ENCODE results near the gene MECP2.

MECP2 gene

DNA sequence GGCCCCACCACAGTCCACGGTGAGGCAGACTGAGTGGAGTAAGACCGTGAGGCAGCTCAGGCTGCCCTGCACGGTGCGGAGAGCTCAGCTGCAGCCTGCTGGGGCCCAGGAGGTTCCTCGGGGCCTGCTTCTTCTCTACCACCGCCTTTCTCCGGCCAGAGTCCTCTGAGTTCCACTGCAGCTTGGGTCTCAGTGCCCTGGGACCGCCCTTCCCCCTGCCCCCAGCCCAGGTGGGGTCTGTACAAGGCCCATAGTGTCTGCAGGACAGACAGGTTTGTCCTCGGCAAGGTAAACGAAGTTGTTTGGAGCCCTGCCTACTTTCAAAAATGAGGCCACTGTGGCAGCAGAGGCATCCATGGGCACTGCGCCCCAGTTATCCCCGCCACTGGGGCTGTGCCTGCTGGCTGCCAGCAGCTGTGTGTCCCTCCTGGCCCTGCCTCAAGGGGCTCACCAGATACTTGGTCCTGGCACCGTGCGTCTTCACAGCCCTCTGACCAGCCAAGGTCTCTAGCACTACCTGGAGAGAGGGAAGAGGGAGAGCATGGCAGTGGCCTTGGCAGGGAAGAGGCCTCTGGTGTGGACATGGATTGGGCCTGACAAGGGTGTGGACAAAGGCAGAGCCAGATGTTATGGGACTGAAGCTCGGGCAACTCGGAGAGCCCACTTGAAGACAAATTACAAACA lies 81.8 kb downstream of the MECP2 start:
- no peaks in the 10 kb centered on the region for H3K9me3 Mint-ChIP-seq
- peaks cover 25% of the 10 kb centered on the region for H3K27me3 Mint-ChIP-seq
- H3K4me1 Mint-ChIP-seq (ENCODE audit: low read depth): peaks cover 18% of the 10 kb centered on the region
- H3K4me3 Mint-ChIP-seq: peak overlapping the region; percentile 23
- no peak for DNase-seq
- peak overlapping the region; percentile 71 for H3K27ac Mint-ChIP-seq
- H3K36me3 Mint-ChIP-seq (ENCODE audit: low read depth): peaks cover 76% of the 10 kb centered on the region

DNA sequence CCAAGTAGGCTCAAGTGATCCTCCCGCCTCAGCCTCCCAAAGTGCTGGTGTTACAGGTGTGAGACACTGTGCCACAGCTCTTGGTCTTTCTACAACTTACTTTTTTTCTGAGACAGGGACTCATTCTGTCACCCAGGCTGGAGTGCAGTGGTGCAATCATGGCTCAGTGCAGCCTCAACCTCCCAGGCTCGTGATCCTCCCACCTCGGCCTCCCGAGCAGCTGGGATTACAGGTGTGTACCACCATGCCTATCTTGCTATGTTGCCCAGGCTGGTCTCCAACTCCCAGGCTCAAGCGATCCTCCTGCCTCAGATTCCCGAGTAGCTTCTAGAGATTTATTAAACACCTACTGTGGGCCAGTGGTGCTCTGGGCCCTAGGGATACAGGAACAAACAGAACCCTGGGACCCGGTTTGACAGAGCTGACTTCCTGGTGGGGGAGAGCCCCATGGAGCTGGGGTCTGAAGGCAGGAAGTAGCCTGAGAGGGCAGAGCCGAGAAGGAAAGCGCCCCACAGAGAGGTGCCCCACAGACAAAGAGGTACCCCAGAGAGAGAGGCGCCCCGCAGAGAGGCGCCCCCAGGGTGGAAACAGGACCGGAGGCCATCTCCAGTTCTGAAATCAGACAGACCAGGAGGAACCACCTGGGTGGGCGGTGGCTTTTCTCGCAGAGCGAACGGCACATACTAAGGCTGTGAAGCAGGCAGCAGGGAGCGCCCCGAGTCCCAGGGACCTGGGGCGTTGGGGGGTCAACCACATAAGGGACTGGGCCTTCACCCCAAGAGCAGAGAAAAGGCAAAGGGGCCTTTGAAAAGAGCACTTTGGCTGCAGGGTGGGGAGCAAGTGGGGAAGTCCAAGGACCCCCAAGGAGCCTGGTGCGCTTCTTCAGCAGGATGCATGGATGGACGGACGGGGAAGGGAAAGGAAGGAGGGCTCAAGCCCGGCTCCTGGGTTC lies 82.8 kb downstream of the MECP2 start:
- peaks cover 16% of the 10 kb centered on the region for H3K4me1 Mint-ChIP-seq (ENCODE audit: low read depth)
- peaks cover 82% of the 10 kb centered on the region for H3K36me3 Mint-ChIP-seq (ENCODE audit: low read depth)
- no peak for DNase-seq
- peak overlapping the region; percentile 71 for H3K27ac Mint-ChIP-seq
- H3K9me3 Mint-ChIP-seq: no peaks in the 10 kb centered on the region
- H3K27me3 Mint-ChIP-seq: peaks cover 21% of the 10 kb centered on the region
- H3K4me3 Mint-ChIP-seq: peak overlapping the region; percentile 12

DNA sequence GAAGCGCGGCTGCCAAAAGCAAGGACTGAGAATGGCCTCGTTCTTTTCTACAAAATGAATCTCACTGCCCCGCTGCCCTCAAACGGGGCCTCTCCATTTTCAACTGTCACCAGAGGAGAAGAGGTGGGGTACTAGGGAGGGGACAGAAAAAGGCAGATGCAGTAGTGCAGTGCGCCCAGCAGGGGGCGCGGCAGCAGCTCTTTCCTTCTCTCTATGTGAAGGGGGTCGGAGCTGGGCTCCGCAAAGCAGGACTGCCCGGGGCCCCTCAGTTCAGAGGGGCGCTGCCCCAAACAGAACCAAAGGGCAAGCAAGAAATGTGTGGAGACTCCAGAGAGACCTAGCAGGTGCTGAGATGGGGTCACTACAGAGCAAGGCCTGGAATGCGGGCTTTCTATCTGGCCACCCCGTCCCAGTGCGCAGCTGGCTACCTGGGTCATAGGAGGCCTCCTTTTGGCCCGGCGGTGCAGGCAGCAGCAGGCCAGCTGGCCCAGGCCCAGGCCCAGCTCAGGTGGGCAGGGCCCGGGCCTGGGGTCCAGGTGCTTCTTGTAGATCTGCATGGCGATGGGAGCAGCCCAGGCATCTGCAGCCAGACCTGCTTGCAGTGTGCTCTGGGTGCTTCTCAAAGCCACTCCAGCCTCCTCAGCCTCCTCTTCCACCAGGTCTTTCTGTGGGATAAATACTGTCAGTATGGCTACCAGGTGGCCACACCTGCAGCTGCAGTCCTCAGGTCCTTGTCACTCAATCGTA lies 83.7 kb downstream of the MECP2 start:
- Mint-ChIP-seq H3K4me1 (ENCODE audit: low read depth) (peaks cover 16% of the 10 kb centered on the region), H3K27ac (peak overlapping the region; percentile 76), H3K27me3 (peaks cover 19% of the 10 kb centered on the region), H3K4me3 (no peak overlapping the region), H3K9me3 (no peaks in the 10 kb centered on the region), H3K36me3 (ENCODE audit: low read depth) (peaks cover 80% of the 10 kb centered on the region)
- peak; percentile 73 for DNase-seq

DNA sequence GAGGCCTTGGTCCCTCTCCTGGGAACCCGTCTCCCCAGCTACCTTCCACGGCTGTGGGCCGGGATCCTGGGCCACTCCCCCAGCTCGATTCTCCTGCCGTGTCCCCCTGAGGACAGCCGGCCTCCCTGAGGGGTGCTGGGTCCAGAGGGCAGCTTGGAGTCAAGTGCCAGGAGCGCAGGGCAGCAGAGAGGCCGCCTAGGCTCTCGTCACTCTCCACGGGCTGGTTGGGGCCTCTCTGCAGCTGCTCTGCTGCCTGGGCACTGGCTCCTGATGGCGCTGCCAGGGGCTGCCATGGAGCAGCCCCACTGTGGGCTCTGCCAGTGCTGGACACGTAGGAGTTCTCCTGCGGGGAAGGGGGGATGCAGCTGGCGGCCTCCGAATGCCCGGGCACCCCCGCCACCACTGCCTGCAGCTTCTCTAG lies 84.5 kb downstream of the MECP2 start:
- Mint-ChIP-seq H3K4me1 (ENCODE audit: low read depth) (peaks cover 20% of the 10 kb centered on the region), H3K27ac (no peak overlapping the region)

DNA sequence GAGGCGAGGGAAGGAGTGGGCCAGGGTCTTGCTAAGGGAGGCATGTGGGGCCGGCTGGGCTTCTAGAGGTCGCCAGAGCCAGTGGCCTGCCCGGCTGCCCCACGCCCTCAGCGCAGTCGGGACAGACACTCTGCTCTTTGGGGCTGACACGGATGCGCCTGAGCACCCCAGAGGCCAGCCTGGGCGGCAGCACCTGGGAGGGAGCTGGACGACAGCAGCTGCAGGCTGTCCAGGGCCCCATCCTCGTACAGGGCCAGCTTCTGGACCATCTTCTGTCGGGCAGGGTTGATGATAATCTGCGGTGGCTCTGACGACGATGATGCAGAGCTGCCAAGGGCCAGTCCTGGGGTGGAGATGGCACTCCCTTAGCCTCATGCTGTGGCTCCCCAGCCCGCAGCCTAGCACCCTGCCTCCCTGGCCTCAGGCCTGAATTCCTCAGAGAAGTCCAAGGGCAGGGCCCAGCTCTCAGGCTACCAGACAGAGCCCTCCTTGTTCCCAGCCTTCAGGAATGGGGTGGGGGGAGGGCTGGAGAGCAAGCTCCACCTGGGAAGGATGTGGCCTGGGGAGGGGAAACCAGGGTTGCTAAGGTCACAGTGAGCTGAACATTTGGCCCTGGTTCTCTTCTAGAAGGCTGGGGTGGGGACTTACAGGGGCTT lies 85.1 kb downstream of the MECP2 start:
- Mint-ChIP-seq H3K27ac (no peak overlapping the region), H3K36me3 (ENCODE audit: low read depth) (peaks cover 80% of the 10 kb centered on the region)

More for the DNA sequence above, 84.5 kb downstream of the MECP2 start:
- no peaks in the 10 kb centered on the region for H3K9me3 Mint-ChIP-seq
- H3K4me3 Mint-ChIP-seq: no peak overlapping the region
- H3K36me3 Mint-ChIP-seq (ENCODE audit: low read depth): peaks cover 79% of the 10 kb centered on the region
- DNase-seq: no peak
- H3K27me3 Mint-ChIP-seq: peaks cover 23% of the 10 kb centered on the region

DNA sequence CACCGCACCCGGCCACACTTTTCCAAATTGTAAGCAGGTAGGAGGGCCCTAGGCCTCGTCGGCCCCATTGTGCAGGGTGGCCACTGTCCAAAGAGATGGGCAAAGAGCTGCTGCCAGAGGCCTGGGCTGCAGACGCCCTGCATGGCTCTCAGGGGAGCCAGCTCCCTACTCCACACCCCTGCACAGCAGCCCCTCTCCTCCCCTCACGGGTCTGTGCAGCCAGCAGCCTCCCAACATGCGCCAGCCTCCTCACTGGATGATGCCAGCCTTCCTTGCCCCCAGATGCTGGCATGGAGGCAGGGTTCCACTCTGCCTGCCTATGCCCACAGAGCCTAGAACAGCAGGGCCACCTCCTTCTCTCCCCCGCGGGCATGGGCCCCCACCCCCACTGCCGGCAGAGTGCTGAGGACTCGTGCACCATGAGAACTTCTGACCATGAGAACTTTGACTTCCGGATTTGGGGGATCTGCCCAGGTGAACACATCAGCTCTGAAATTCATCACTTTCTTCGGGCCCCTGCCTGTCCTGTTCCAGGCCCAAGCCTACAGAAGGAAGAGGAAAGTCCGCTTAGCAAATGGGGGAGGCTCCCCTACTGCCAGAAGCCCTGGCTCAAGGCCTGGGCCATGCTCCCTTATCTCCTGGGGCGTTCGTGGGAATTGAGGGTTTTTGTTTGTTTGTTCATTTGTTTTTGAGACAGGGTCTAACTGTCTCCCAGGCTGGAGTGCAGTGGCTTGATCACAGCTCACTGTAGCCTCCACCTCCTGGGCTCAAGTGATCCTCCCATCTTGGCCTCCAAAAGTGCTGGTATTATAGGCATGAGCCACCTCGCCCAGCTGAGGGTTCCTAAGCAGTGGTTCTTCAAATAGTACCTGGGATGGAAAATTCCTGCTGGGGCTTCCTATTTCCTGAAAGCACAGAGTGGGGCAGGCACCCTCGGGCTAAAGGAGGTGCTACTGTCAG lies 85.9 kb downstream of the MECP2 start:
- Mint-ChIP-seq H3K36me3 (ENCODE audit: low read depth) (peaks cover 79% of the 10 kb centered on the region), H3K27ac (peak overlapping the region; percentile 64), H3K9me3 (no peaks in the 10 kb centered on the region), H3K4me3 (no peak overlapping the region), H3K4me1 (ENCODE audit: low read depth) (peaks cover 18% of the 10 kb centered on the region), H3K27me3 (peaks cover 37% of the 10 kb centered on the region)
- DNase-seq: no peak

More for the DNA sequence above, 85.1 kb downstream of the MECP2 start:
- Mint-ChIP-seq H3K4me3 (no peak overlapping the region), H3K9me3 (no peaks in the 10 kb centered on the region), H3K27me3 (peaks cover 28% of the 10 kb centered on the region), H3K4me1 (ENCODE audit: low read depth) (peaks cover 18% of the 10 kb centered on the region)
- DNase-seq: no peak

DNA sequence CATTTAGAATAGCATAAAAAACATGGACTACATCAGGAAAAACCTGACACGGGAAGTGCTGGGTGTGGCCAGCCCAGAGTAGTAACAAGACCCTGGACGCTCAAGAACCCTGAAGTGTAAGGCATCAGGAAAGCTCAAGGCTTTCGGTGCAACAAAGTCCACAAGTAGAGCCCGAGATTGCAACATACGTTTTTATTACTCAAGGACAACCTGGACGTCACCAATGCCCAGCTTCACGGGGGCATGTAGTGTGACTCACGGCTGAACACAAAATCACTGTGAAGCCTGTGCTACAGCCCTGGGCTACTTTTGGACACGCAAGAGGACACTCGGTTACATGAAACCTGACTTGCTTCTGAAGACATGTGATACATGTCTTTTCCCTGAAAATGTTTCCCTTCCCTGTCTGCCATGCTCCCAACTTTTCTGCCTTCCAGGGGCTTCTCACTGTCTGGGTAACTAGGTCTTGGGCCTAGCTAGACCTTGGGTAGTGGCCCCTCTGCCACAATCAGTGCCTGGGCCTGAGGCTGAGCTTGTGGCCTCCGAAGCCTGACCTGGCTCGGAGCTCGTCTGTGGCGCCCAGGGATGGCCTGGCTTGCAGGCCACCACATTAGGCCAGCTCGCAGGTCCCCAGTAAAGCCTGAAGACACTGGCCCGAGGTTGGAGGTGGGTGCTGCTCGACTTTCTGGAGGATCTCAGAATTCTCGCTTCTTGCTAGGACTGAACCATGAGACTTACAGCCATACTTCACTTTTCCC lies 87.0 kb downstream of the MECP2 start:
- Mint-ChIP-seq H3K4me1 (ENCODE audit: low read depth) (peaks cover 12% of the 10 kb centered on the region), H3K36me3 (ENCODE audit: low read depth) (peaks cover 77% of the 10 kb centered on the region), H3K9me3 (no peaks in the 10 kb centered on the region), H3K27ac (peak overlapping the region; percentile 64), H3K27me3 (peaks cover 40% of the 10 kb centered on the region), H3K4me3 (no peak overlapping the region)
- no peak for DNase-seq

DNA sequence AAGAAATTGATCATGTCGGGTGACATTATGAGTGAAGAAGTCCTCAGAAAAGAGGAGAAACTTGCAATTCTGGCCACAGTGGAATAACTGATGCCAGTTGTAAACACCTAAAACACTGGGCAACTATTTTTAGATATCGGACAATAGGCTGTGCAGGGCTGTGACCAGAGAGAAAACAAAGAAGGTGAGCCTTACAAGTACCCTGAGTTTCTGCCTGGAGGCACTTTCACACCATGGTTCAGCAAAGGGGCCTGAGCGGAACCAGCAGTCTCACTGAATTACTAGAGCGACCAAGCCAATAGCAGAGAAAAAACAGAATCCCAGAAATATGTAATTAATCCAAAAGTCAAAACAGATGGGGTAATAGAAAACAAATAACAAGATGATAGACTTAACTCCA lies 89.0 kb downstream of the MECP2 start:
- Mint-ChIP-seq H3K27me3 (peaks cover 51% of the 10 kb centered on the region), H3K36me3 (ENCODE audit: low read depth) (peaks cover 60% of the 10 kb centered on the region), H3K9me3 (no peaks in the 10 kb centered on the region), H3K4me3 (no peak overlapping the region), H3K27ac (peak overlapping the region; percentile 57), H3K4me1 (ENCODE audit: low read depth) (peaks cover 4% of the 10 kb centered on the region)
- DNase-seq: no peak

DNA sequence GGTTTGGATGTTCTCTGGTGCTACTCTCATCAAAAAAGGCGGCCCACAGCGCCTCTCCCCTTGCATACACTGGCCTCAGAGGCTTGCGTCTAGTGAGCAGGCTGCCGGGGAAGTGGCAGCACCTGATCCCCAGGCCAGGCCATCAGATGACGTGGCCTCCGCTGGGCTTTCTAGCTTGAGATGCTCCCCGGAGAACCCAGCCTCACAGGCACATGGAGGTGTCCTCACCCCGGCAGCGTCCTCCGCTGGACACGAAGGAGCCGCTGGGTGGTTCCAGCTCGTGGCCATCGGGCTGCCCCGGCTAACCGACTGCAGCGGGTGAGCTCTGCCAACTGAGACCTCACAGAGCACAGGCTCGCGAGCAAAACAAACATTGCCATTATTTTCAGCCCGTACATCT lies 90.6 kb downstream of the MECP2 start:
- Mint-ChIP-seq H3K36me3 (ENCODE audit: low read depth) (peaks cover 51% of the 10 kb centered on the region), H3K4me3 (no peak overlapping the region)

DNA sequence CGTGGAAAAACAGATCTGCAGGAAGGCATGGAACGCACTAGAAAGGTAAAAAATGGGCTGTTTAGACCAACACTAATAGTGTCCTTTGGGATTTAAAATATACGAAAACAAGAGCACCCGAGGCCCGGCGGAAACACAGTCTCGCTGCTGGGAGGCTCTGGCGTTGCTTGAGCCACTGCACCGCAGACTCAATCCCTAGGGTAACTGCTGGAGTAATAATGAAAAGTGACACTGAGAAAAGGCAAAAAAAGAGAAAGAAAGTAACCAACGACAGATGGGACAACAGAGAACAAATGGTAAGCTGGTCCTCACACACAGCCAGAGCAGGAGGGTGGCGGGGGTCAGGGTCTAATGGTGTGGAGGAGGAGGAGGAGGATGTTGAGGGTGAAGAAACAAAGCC lies 93.2 kb downstream of the MECP2 start:
- Mint-ChIP-seq H3K36me3 (ENCODE audit: low read depth) (peaks cover 29% of the 10 kb centered on the region), H3K27me3 (peaks cover 65% of the 10 kb centered on the region), H3K4me1 (ENCODE audit: low read depth) (peaks cover 17% of the 10 kb centered on the region), H3K9me3 (no peaks in the 10 kb centered on the region), H3K4me3 (no peak overlapping the region), H3K27ac (no peak overlapping the region)
- no peak for DNase-seq

More for the DNA sequence above, 90.6 kb downstream of the MECP2 start:
- no peak for DNase-seq
- Mint-ChIP-seq H3K27me3 (peaks cover 62% of the 10 kb centered on the region), H3K4me1 (ENCODE audit: low read depth) (peaks cover 14% of the 10 kb centered on the region), H3K27ac (no peak overlapping the region), H3K9me3 (no peaks in the 10 kb centered on the region)

DNA sequence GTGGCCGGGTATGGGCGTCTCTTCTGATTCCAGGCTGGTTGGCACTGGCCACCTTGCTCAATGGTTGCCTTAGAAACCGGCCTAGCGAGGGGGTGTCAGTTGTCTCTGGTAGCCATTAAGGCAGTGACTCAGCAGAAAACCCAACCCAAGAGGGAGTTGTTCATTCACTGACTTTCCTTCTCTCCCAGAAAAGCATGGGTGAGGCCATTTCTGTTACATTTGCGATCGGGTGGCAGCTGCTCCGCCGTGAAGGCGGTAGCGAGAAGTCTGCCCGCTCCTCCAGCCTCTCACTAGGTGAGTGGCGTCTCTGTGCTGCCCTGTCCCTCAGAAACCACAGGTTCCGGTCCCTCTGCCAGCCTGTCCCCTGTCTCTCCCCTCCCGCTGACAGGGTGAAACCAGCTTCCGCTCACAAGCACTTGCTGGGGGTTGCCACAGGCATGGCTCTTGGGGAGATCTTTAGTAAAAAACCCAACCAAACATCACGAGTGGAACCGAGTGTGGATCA lies 95.2 kb downstream of the MECP2 start:
- Mint-ChIP-seq H3K27ac (peak overlapping the region; percentile 93), H3K4me1 (ENCODE audit: low read depth) (peaks cover 13% of the 10 kb centered on the region), H3K27me3 (peaks cover 64% of the 10 kb centered on the region), H3K9me3 (no peaks in the 10 kb centered on the region), H3K36me3 (ENCODE audit: low read depth) (peaks cover 15% of the 10 kb centered on the region), H3K4me3 (peak overlapping the region; percentile 65)
- peak; percentile 69 for DNase-seq

DNA sequence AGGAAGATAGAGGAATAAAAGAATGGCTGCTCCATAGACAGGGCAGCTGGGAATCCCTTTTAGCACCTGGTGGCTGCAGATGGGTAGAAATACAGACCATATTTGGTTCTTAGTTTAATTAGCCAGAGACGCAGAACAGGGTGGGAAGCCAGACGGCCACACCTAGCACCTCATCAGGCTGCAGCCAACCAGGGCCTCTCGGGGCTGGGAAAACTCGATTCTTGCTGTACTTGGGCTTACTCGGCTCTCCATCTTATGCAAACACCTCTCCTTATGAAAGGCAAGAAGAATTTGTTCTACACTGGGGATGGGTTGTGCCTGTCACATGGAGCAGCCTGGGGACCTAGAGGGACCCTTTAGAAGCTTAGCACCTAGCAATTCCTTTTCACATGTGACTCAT lies 97.5 kb downstream of the MECP2 start:
- H3K4me3 Mint-ChIP-seq: no peak overlapping the region
- peaks cover 63% of the 10 kb centered on the region for H3K27me3 Mint-ChIP-seq
- DNase-seq: no peak
- H3K36me3 Mint-ChIP-seq (ENCODE audit: low read depth): peaks cover 2% of the 10 kb centered on the region
- H3K4me1 Mint-ChIP-seq (ENCODE audit: low read depth): peaks cover 13% of the 10 kb centered on the region
- no peaks in the 10 kb centered on the region for H3K9me3 Mint-ChIP-seq
- no peak overlapping the region for H3K27ac Mint-ChIP-seq
